SH-SY5Y (cell line): ENCODE data around the gene BRSK2.

Source experiments
- GATA2 ChIP-seq: IDR thresholded peaks from 2 replicates; pipeline ENCODE4 v1.6.1; 2011; ENCODE audit warnings: mild to moderate bottlenecking, low read depth, low read length
- GATA3 ChIP-seq: IDR thresholded peaks from 2 replicates; pipeline ENCODE4 v1.6.1; 2011; ENCODE audit warnings: low read depth, mild to moderate bottlenecking, low read length, moderate library complexity

The BRSK2 gene

DNA sequence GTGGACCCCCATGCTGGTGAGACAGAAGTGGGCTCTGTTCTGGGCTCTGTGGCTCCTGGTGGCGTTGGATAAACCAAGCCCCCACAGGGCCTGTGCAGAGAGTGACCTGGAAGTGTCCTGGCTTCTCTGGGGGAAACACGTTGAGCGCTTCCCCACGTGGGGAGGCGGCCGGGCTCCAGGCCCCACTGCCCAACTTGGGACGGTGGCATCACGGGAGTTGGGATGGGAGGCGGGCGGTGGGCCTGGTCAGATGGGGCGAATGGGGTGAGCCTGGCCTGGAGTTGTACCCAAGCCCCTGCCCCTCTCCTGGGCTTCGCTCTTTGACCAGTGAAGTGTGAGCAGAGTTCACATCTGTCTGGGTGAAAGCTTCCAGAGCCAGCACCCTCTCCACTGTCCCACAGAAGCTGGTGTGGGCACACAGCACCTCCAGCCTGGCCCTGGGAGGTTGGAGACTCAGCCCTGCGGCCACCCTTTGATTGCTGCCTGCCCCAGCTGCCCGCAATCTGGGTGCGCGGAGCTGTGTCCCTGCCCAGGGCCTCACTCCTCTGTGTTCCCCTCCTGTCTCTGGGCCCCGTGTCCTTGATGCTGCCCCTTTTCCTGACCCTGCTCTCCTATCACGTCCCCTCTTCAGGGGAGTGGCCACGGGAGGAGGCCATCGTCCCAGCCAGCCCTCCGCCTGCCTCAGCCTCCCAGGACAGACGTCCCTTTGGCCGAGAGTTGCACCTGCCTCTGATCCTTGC is 14.2 kb downstream of the BRSK2 start:
- no peak for TF ChIP-seq GATA2
- TF ChIP-seq GATA3 = no peak

DNA sequence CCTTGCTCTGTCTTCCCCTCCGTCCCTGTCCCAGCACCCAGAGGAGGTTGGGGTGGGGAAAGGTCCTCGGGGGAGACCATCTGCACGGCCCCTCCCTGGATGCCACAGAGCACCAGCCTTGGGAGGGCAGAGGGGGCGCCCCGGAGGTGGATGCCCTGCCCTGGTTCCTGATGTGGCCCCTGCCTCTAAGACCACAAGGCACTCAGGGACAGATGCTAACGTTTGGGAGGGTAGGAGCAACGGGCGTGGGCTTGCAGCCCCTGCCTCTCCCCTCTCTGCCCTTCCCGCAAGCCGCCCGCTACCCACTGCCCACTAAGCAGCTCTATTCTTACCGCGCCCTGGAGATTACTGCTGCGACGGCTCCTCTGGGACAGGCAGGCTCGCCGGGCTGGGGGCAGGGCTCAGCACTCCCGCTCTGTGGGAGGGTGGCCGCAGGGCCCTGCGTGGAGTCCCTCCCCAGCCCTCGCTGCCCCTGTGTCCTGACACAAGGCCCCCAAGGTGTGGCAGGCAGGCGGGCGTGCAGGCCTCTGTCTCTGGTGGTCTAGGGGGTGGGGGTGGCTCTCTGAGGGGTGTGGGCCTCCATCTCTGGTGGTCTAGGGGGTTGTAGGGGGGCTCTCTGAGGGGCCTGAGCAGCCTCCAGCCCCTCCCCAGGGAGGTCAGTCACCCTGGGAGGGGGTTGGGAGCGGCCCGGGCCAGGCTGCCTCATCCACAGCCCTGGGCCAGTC is 14.9 kb downstream of the BRSK2 start:
- TF ChIP-seq GATA3 (no peak), GATA2 (no peak)

DNA sequence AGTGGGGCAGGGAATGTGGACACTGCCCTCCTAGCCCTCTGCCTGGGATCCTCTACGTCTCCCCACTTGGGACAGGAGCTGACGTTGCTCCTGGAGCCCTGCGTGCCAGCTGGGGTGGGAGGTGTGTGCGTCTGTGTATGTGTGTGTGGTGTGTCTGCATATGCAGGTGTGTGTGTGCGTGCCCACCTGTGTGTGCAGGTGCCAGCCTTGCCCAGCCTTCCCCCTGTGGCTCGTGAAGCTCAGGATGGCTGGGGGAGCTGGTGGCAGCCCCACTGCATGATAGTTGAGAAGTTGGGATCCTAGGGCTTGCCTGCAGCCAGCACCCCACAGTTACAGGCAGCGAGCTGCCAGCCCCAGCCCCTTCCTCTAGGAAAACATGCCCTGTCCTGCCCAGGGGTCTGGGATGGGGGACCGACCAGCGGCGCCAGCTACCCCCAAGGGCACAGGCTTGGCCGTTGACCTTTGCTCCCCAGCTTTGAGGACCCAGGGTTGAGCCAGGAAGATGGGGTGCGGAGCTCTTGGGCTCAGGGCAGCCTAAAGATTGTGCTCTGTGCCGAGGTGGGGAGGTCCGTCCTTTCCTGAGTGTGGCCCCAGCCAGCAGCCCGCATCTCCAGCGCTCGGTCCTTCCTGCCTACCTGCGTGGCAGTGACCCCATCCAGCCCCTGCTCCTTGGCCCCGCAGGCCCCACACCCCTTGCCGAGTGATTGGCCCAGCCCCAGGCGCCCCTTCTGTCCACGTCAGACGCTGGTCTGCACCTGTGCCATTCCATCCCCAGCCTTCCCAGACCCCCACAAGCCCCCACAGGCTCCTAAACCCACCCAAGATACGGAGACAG is 15.7 kb downstream of the BRSK2 start:
- TF ChIP-seq GATA3 (no peak), GATA2 (no peak)

DNA sequence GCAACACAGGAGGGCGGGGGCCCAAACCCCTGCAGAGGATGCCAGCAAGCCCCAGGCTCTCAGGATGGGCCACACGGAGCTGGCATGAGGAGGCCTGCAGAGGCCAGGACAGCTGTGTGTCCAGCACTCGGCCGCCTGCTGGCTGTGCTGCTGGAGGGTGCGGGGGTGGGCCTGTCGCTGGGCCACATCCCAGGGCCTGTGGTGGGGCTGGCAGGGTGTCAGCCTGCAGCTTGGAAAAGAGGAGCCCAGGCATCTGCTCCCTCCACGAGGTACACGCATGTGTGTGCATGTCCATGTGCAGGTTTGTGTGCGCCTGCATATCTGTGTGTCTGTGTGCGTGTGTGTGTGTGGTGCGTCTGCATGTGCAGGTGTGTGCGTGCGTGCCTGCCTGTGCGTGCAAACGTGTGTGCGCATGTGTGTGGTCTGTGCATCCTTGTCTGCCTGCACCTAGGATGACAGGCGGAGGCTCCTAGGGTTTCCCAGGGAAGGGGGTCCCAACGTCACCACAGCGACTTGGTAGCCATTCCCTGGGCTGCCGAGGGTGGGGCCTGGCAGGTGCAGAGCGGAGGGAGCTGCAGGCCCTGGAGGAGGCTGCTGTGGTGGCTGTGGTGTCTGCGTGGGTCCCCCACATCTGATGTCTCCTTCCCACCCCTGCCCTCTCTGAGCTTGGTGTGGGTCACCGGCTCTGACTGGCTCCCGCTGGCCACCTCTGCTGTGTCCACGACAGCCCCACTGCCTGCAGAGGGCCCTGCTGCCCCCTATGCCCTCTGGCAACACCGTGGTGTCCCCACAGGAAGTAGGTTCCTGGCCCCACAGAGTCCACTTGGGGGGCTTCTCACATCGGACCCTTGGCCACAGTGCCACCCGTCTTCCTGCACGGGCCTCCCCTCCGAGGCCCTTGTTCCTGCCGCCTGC is 17.1 kb downstream of the BRSK2 start:
- TF ChIP-seq GATA3 = no peak
- TF ChIP-seq GATA2 = no peak

DNA sequence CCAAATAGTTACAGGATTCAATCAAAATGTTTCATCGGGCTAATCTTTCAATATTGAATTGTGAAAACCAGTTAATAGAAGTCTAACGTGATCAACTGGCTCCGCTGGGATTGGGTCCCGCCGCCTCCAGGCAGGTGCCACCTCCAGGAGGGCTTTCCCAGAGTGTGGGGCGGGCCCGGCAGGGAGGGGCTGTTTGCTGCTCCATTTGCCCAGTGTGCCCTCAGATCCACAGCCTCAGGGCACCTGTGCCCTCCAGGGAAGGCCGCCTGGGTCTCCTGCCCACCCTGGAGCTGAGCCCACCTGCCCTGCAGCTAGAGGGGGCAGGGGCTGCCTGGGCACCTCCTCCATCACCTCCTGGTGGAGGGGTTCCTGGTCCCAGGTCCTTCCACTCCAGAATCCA is 17.9 kb downstream of the BRSK2 start:
- no peak for TF ChIP-seq GATA3
- TF ChIP-seq GATA2 = no peak

DNA sequence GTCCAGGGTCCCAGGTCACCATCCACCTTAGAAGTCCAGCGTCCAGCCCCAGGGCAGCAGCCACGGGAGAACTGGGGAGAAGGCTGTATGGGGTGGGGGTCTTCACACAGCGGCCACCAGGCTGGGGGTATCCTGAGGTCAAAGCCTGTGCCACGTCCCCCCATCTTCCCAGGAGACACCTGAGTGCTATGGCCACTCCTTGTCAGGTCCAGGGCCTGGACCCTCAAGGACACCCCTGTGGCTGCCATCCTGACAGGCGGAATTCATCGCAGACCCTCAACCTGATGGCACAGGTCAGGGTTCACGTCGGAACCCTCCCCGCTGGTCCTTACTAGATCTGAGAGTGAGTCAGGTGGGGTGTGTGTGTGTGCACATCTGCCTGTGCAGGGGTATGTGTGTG is 18.6 kb downstream of the BRSK2 start:
- TF ChIP-seq GATA3 (no peak), GATA2 (no peak)

DNA sequence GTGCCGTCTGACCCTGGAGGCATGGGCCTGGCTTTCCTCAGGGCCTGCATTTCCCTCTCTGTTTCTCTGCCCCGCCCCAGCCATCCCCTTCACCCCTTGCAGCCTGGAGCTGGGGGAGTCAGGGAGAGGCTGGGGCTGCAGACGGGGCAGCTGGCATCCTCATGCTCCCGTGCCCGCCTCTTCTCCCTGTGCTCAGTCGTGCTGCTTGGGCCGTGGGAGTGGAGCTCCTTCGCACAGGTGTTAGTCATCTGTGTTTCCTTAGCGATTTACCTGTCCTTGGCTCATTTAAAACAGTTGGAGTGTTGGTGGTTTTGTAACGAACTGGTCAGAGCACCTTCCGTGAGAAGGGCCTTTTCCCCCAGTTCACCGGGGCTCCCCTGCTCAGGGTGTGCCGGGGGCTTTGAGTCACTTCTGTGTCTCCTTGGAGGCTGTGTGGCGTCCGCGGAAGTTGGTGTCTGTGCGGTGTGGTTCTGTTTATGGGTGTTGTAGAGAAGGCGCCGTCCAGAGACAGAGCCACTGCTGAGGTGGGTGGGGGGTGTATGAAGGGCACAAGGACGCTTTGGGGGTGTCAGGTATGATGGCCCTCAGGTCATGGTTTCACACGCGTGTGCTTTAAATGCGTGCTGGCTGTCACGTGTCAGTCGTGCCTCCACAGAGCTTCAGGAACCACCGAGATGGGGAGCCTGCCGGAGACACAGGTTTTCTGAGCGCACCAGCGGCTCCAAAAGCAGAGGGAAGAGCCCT is 19.5 kb downstream of the BRSK2 start:
- TF ChIP-seq GATA2 = no peak

DNA sequence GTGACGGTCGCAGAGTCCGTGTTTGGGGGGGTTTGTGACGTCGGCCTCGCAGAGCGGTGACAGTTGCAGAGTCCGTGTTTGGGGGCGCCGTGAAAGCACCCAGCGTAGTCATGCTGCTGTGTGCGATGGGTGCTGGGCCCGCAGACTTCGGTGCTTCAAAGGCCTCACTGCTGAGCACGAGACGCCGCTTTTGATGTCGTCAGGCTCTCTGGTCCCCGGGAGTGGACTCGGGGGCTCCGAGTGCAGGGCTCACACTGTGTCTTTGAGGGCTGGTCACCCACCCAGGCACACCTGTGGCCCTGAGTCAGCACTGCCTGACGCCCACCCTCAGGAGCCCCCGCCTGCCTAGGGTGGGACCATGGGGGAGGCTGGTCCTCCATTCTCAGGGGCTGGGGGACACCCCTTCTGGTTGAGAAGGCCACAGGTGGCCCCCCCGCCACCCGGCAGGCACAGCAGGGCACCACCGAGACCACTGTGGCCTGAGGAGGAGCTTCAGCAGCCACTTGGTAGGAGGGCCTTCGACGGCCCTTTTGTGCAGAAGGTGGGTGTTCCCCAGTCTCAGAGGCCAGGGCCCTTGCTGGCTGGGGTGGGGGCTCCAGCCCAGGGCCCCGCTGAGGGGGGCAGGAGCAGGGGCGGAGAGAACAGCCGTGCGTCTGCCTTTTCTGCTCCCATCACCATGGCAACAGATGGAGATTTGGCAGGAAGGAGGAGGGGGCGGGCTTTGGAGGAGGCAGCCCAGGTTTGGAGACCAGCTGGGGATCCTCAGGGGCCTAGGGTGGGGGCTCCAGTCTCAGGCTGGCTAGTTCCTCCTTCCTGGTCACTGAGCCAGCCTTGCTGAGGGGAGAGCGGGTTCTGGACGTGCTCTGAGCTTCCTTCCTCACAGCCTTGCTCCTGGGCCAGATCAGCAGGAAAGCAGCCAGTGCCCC is 20.9 kb downstream of the BRSK2 start:
- TF ChIP-seq GATA2 (no peak), GATA3 (no peak)

DNA sequence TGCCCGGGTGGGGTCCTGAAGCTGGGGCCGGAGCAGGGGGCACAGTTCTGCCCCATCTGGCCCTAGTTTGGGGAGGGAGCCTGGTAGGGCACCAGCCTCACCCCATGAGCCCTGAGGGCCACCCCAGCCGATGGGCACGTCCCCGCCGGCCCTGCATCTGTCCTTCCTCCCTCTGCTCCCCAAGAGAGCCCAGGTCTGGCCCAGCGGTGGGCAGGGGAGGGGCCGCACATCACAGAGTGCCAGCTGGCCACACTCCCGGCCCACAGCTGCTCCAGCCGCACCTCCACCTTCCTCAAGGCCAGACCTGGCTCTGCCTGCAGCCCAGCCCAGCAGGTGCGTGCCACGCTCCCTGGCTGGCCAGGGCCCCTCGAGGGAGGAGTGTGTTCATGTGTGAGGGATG is 21.6 kb downstream of the BRSK2 start:
- TF ChIP-seq GATA2 (no peak), GATA3 (no peak)

DNA sequence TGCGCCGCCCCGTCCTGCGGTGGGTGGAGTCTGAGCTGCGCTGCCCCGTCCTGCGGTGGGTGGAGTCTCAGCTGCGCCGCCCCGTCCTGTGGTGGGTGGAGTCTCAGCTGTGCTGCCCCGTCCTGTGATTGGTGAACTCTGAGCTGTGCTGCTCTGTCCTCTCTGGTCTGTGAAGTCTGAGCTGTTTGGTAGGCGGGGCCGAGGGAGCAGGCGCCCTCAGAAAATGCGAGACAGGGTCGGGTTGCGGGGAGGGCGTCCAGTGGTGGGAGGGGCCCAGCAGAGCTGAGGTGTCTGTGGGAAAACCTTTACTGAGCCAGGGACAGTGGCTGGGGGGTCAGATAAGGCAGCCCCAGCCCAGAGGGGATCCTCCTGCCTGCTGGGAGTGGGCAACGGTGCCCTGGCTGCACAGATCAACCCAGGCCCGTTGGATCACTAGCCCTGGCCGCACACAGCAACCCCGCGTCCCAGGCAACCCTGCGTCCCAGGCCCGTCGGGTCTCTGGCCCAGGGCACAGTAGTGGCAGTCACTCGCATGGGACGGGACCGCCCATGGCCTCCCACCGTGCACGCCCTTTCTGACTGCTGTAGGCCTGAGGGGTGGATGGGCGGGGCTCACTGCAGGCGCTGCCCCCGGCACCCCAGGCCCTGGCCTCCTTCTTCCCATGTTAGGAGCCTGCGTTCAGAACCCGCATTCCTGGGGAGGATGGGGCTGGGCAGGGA is 22.8 kb downstream of the BRSK2 start:
- TF ChIP-seq GATA3 (no peak), GATA2 (no peak)

DNA sequence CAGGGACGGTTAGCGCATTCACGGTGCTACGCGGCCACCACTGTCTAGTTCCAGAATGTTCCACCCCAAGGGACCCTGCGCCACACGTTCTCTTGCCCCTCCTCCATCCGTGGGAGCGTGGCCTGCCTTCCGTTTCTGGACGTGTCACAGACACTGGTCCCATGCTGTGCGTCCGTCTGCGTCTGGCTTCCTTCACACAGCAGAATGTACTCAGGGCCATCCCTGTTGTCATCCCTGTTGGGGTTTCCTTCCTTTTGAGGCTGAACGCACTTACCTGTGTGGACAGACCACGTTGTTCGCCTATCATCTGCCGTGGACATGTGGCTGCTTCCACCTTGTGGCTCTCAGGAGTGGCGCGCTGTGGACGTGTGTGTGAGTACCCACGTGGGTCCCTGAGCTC is 24.9 kb downstream of the BRSK2 start:
- no peak for TF ChIP-seq GATA2
- TF ChIP-seq GATA3 = no peak
